Heart left ventricle (tissue), 16 donors: ENCODE results near the gene SAMD13. TPM values are rescaled to one million over a fixed set of nuclear protein-coding genes. Genes with fewer than 3 reads are reported as not detected.

Experiments used
- ATAC-seq, 4 donors: fragments of 200-7000 bp; cut with Tn5 transposase; one replicate each; pipeline ENCODE4 v1.9.1; 2020 to 2022; ENCODE audit warnings: moderate library complexity in 4 of 4, mild to moderate bottlenecking in 3 of 4, moderate number of reproducible peaks in 1 of 4
- DNase-seq, 5 donors: peaks; one replicate each; pipeline ENCODE4 v3.0.0-alpha.2; 2020
- H3K27ac ChIP-seq, 12 donors: fragments of 200-600 bp; sonication (generic) in 4 of 12; one replicate each; pipeline versions ENCODE4 v1.5.0 to v1.8.0; 2016 to 2022; ENCODE audit warnings: mild to moderate bottlenecking in 2 of 12
- H3K27me3 ChIP-seq, 9 donors: fragments of 200-600 bp; sonication (generic) in 2 of 9; one replicate each; pipeline versions ENCODE4 v1.5.1 to v1.8.0; 2016 to 2022; ENCODE audit warnings: mild to moderate bottlenecking in 3 of 9
- H3K36me3 ChIP-seq, 9 donors: fragments of 200-600 bp; sonication (generic) in 2 of 9; one replicate each; pipeline versions ENCODE4 v1.5.0 to v1.8.0; 2018 to 2022; ENCODE audit warnings: mild to moderate bottlenecking in 2 of 9
- H3K4me1 ChIP-seq, 12 donors: fragments of 200-600 bp; sonication (generic) in 4 of 12; one replicate each; pipeline versions ENCODE4 v1.5.0 to v1.8.0; 2016 to 2022; ENCODE audit warnings: mild to moderate bottlenecking in 3 of 12
- H3K4me3 ChIP-seq, 12 donors: fragments of 200-600 bp; sonication (generic) in 4 of 12; one replicate each; pipeline versions ENCODE4 v1.5.0 to v1.8.0; 2017 to 2022; ENCODE audit warnings: mild to moderate bottlenecking in 9 of 12, moderate library complexity in 4 of 12
- H3K9me3 ChIP-seq, 12 donors: fragments of 200-600 bp; sonication (generic) in 4 of 12; one replicate each; pipeline versions ENCODE4 v1.5.0 to v1.8.0; 2016 to 2022; ENCODE audit warnings: mild to moderate bottlenecking in 1 of 12
- POLR2A ChIP-seq, 2 donors: fragments of 450-650 bp; IDR thresholded peaks; one replicate each; pipeline ENCODE4 v1.6.1; 2017; ENCODE audit warnings: antibody characterized with exemption in 2 of 2, mild to moderate bottlenecking in 2 of 2, moderate library complexity in 2 of 2
- WGBS, 4 donors: extraction: QIAGEN DNeasy Blood & Tissue Kit in 2 of 4; methylation state at CpG; one replicate each; pipeline versions ENCODE4 v1.1.5 to v1.1.7; 2013 to 2018; 5-methylcytosine and 5-hydroxymethylcytosine counted together
- intact Hi-C, 10 donors: fragments of 100-400 bp; cut with DNase I; formaldehyde crosslinking; loops; one replicate each; pipeline versions ENCODE4 v1.11.1 to v1.14.2; 2022
- polyA plus RNA-seq, 2 donors: library from polyadenylated mRNA; stranded (reverse); fragments of 200-250 nt; gene quantifications; one replicate each; pipeline ENCODE4 v1.2.3, GENCODE V29; 2013
- total RNA-seq, 9 donors: library from RNA; depleted of rRNA in 2 of 9; stranded (reverse); fragments of >200 nt in 2 of 9; fragmentation: NEBNext Ultra II Directional in 3 of 9; extraction: Animal tissue kit (Norgen Biotek cat#: 25700) in 3 of 9; gene quantifications; one replicate each; pipeline versions ENCODE4 v1.1.0 to v1.2.4, GENCODE V29; 2016 to 2023
- TF ChIP-seq, protein P1 (sequence below), 12 donors: fragments of 200-600 bp; sonication (generic) in 4 of 12; IDR thresholded peaks; one replicate each; pipeline versions ENCODE4 v1.5.0 to v1.8.0; 2018 to 2022; ENCODE audit warnings: antibody characterized with exemption in 12 of 12, mild to moderate bottlenecking in 5 of 12
- donor health status: ischemic (EF 13 %, LVEDD 7.1; RV severe dilation, severe dysfunction).
- donor health status: healthy with polysubstance abuse.
- donor health status: DM: no; HTN: yes; CAD: no.
- donor health status: DM: no; HTN: no; CAD: no.
- donor health status: ischemic (EF 25% LVEDD 6.9; RV normal size, moderate dysfunction).
- donor health status: ischemic (EF 25% LVEDD 5.7; RV mildly dilated, moderate dysfunction).
- donor health status: healthy.
- donor health status: DM: yes; HTN: yes; CAD: no.
- donor health status: ischemic (EF 35%, LVEDD 5.7; RV mildly dilated, moderate dysfunction).
- donor health status: nonischemic (EF 11% LVEDD 7.7; RV severe dilation, severe dysfunction).
- donor health status: DM: yes; HTN: yes; CAD: no.
- donor health status: PGD.
- donor health status: ischemic (EF 29% LVEDD 5.4; RV normal size, mild dysfunction).
- donor health status: nonischemic (EF 23%, LVEDD 6.1; RV moderate dilation, normal function).

SAMD13 gene
- total and polyA plus RNA-seq, 11 donors, result 0.40 to 3.0 (median 1.5) TPM; not detected in 1

- Histone ChIP-seq H3K36me3 (no peaks in the 10 kb centered on the region), H3K27ac (no peak overlapping the region), H3K4me1 (peaks cover 0 to 12% (median 0%) of the 10 kb centered on the region in 12 donors), H3K4me3 (no peak overlapping the region), H3K9me3 (no peaks in the 10 kb centered on the region), H3K27me3 (no peaks in the 10 kb centered on the region)
- intact Hi-C loops, result no loop called here
- DNase-seq (no peak), ATAC-seq (no peak)
- TF ChIP-seq, protein P1, sequence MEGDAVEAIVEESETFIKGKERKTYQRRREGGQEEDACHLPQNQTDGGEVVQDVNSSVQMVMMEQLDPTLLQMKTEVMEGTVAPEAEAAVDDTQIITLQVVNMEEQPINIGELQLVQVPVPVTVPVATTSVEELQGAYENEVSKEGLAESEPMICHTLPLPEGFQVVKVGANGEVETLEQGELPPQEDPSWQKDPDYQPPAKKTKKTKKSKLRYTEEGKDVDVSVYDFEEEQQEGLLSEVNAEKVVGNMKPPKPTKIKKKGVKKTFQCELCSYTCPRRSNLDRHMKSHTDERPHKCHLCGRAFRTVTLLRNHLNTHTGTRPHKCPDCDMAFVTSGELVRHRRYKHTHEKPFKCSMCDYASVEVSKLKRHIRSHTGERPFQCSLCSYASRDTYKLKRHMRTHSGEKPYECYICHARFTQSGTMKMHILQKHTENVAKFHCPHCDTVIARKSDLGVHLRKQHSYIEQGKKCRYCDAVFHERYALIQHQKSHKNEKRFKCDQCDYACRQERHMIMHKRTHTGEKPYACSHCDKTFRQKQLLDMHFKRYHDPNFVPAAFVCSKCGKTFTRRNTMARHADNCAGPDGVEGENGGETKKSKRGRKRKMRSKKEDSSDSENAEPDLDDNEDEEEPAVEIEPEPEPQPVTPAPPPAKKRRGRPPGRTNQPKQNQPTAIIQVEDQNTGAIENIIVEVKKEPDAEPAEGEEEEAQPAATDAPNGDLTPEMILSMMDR (IDR thresholded peaks at IDR 0.05), result no peak
- TF ChIP-seq POLR2A (IDR thresholded peaks at IDR 0.05), result no peak
- WGBS, 4 donors, result 79 to 93% (median 85%) methylated on average over 2 of the region's 2 CpGs
Measured at GRCh38 chr1:84259989-84260388, 41.5 kb upstream of the SAMD13 start.

- TF ChIP-seq, protein P1 (IDR thresholded peaks at IDR 0.05), result no peak
- TF ChIP-seq POLR2A (IDR thresholded peaks at IDR 0.05), result no peak
- 52 to 67% (median 59%) methylated on average over 3 of the region's 3 CpGs for WGBS, 4 donors
Measured at GRCh38 chr1:84260852-84261518, 40.5 kb upstream of the SAMD13 start.

DNA sequence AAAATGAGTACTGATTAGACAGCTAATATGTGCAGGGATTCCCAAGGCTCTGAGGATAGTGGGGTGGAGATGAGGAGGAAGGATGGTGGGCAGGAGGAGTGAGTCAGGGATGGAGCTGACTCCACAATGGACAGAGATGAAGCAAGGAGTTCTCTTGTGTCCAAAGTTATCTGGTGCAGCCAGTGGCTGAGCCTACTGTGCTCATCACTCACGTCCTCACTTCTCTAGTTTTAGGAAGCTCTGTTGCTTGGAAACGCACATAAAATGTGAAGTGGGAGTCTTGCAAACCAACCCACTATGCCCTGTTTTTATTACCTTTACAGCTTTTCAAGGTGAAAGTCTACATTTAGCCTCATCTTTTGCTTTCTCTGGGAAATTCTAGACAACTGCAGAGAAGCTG lies 36.5 kb upstream of the SAMD13 start:
- intact Hi-C loops, result no loop called here
- Histone ChIP-seq H3K4me1 (no peaks in the 10 kb centered on the region), H3K9me3 (no peaks in the 10 kb centered on the region), H3K27ac (no peak overlapping the region), H3K27me3 (no peaks in the 10 kb centered on the region), H3K4me3 (no peak overlapping the region), H3K36me3 (no peaks in the 10 kb centered on the region)
- ATAC-seq (no peak), DNase-seq (no peak)
- WGBS, 4 donors, result 70 to 80% (median 77%) methylated on average over 2 of the region's 2 CpGs
- TF ChIP-seq, protein P1 (IDR thresholded peaks at IDR 0.05), result no peak
- TF ChIP-seq POLR2A (IDR thresholded peaks at IDR 0.05), result no peak

More at GRCh38 chr1:84260852-84261518, 40.5 kb upstream of the SAMD13 start:
- intact Hi-C loops, result no loop called here
- Histone ChIP-seq H3K4me3 (no peak overlapping the region), H3K36me3 (no peaks in the 10 kb centered on the region), H3K27me3 (no peaks in the 10 kb centered on the region), H3K27ac (no peak overlapping the region), H3K9me3 (no peaks in the 10 kb centered on the region), H3K4me1 (peaks cover 0 to 2% (median 0%) of the 10 kb centered on the region in 12 donors)
- DNase-seq, result no peak
- ATAC-seq, result no peak

GRCh38 chr1:84265867-84266266 lies 35.6 kb upstream of the SAMD13 start:
- Histone ChIP-seq H3K27me3 (no peaks in the 10 kb centered on the region), H3K27ac (no peak overlapping the region), H3K4me3 (no peak overlapping the region), H3K4me1 (no peaks in the 10 kb centered on the region), H3K36me3 (no peaks in the 10 kb centered on the region), H3K9me3 (no peaks in the 10 kb centered on the region)
- DNase-seq (no peak), ATAC-seq (no peak)
- intact Hi-C loops, result no loop called here
- TF ChIP-seq, protein P1 (IDR thresholded peaks at IDR 0.05), result no peak
- no peak for TF ChIP-seq POLR2A (IDR thresholded peaks at IDR 0.05)
- WGBS, 4 donors, result 88 to 94% (median 93%) methylated on average over 3 of the region's 3 CpGs
